Endothelial cell (in vitro differentiated cells): ENCODE measurements around the gene KCNJ2. TPM values are rescaled to one million over a fixed set of nuclear protein-coding genes. Genes with fewer than 3 reads are reported as not detected.

Experiments used
- DNase-seq: peaks from one replicate; pipeline ENCODE4 v3.0.0; 2021; ENCODE audit warnings: low spot score
- H3K27ac Mint-ChIP-seq: one replicate; pipeline ENCODE4 v1.8.0; 2021; ENCODE audit warnings: mixed read lengths, inconsistent platforms; ENCODE audit not compliant: unreplicated experiment
- H3K27me3 Mint-ChIP-seq: one replicate; pipeline ENCODE4 v1.8.0; 2021; ENCODE audit warnings: mild to moderate bottlenecking, moderate library complexity, mixed read lengths, inconsistent platforms; ENCODE audit not compliant: unreplicated experiment
- H3K36me3 Mint-ChIP-seq: one replicate; pipeline ENCODE4 v1.8.0; 2021; ENCODE audit warnings: mild to moderate bottlenecking, low read depth, mixed read lengths, inconsistent platforms; ENCODE audit not compliant: unreplicated experiment
- H3K4me1 Mint-ChIP-seq: one replicate; pipeline ENCODE4 v1.8.0; 2021; ENCODE audit warnings: mild to moderate bottlenecking, mixed read lengths, inconsistent platforms; ENCODE audit not compliant: unreplicated experiment
- H3K4me3 Mint-ChIP-seq: one replicate; pipeline ENCODE4 v1.8.0; 2021; ENCODE audit warnings: mild to moderate bottlenecking, mixed read lengths, inconsistent platforms; ENCODE audit not compliant: unreplicated experiment
- H3K9me3 Mint-ChIP-seq: one replicate; pipeline ENCODE4 v1.8.0; 2021; ENCODE audit warnings: mixed read lengths, inconsistent platforms; ENCODE audit not compliant: unreplicated experiment
- CTCF ChIP-seq: fragments of 200-600 bp; sonication (generic); IDR thresholded peaks from one replicate; pipeline ENCODE4 v1.5.0; 2021; ENCODE audit warnings: antibody characterized with exemption; ENCODE audit not compliant: unreplicated experiment
- long read RNA-seq: library from polyadenylated mRNA; unstranded; transcript quantifications from one replicate; pipeline ENCODE4 v2.0.0, GENCODE V29; 2020; ENCODE audit not compliant: unreplicated experiment
- total RNA-seq: library from RNA; stranded (reverse); fragmentation: NEBNext Ultra II Directional; extraction: Animal tissue kit (Norgen Biotek cat#: 25700); gene quantifications from one replicate; pipeline ENCODE4 v1.2.1, GENCODE V29; 2021; ENCODE audit not compliant: unreplicated experiment

KCNJ2 gene
- total RNA-seq: 29.4 TPM
- long read RNA-seq, full-length matches to known transcripts: 2 of 3 reads
- long read RNA-seq, partial matches to known transcripts: 0 of 3 reads
- long read RNA-seq, other reads (novel, unspliced or antisense): 1 of 3 reads

DNA sequence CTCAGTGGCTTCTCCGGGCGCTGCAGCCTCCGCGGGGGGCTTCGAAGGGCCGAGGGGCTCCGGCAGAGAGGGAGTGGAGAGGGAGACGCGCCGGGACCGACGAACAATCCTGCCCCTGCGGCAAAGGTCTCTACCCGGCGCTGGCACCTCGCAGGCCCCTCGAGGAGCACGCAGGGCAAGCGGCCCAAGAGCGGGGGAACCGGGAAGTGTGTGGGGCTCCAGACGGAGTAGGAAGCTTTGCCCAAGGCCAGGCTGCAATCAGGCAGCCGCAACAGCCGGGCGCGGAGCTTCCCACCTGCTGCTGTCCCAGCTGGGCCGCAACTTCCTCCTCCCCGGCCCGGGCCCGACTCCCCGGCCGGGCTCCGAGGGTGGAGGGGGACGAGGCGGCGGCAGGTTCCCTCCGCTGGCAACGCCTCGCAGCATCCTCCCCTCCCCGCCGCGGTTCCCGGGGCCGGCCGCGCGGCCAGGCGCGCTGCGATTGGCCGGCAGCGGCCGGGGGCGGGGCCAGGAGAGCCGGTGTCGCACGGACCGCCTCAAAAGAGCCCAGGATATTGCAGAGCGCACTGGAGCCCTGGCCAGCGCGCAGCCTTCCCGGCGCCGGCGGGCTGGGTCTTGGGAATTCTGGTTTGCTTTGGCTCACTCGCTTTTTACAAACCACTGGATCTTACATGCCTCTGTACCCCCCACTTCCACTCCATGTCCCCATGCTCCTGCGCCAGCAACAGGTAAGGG lies at the start of gene KCNJ2:
TSS of gene KCNJ2 (plus strand) at position 556 of the 732 bp plus-strand sequence. CDS start 5,508 bp downstream, outside the sequence.
- Mint-ChIP-seq H3K27ac (peak within 1 kb of the TSS; percentile 66), H3K27me3 (peaks cover 4% of the 10 kb centered on the region), H3K9me3 (no peaks in the 10 kb centered on the region), H3K4me3 (peak within 1 kb of the TSS; percentile 98), H3K36me3 (no peaks in the 10 kb centered on the region), H3K4me1 (peaks cover 33% of the 10 kb centered on the region)
- peak; percentile 93 for DNase-seq
- TF ChIP-seq CTCF: no peak

GRCh38 chr17:70119545-70119944 lies 49.8 kb upstream of the KCNJ2 start:
- peaks cover 8% of the 10 kb centered on the region for H3K36me3 Mint-ChIP-seq
- DNase-seq: no peak
- H3K27me3 Mint-ChIP-seq: peaks cover 5% of the 10 kb centered on the region
- H3K4me3 Mint-ChIP-seq: no peak overlapping the region
- no peak overlapping the region for H3K27ac Mint-ChIP-seq
- peaks cover 5% of the 10 kb centered on the region for H3K9me3 Mint-ChIP-seq
- no peak for TF ChIP-seq CTCF
- no peaks in the 10 kb centered on the region for H3K4me1 Mint-ChIP-seq

DNA sequence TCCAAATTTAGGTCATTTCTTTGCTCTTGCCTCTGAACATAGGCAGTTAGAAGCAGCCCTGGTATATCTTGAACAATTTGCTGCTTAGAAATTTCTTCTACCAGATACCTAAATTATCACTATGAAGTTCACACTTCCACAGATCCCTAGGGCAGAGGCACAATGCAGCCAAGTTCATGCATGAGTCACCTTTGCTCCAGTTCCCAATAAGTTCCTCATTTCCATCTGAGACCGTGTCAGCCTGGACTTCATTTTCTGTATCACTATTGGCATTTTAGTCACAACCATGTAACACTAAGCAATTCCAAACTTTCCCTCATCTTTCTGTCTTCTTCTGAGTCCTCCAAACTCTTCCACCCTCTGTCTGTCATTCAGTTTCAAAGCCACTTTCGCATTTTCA lies 49.3 kb upstream of the KCNJ2 start:
- H3K36me3 Mint-ChIP-seq: peaks cover 8% of the 10 kb centered on the region
- H3K27me3 Mint-ChIP-seq: peaks cover 5% of the 10 kb centered on the region
- no peaks in the 10 kb centered on the region for H3K4me1 Mint-ChIP-seq
- DNase-seq: no peak
- no peak for TF ChIP-seq CTCF
- H3K9me3 Mint-ChIP-seq: peaks cover 5% of the 10 kb centered on the region
- H3K27ac Mint-ChIP-seq: no peak overlapping the region
- no peak overlapping the region for H3K4me3 Mint-ChIP-seq

GRCh38 chr17:70120425-70120824 lies 48.9 kb upstream of the KCNJ2 start:
- no peak for TF ChIP-seq CTCF

DNA sequence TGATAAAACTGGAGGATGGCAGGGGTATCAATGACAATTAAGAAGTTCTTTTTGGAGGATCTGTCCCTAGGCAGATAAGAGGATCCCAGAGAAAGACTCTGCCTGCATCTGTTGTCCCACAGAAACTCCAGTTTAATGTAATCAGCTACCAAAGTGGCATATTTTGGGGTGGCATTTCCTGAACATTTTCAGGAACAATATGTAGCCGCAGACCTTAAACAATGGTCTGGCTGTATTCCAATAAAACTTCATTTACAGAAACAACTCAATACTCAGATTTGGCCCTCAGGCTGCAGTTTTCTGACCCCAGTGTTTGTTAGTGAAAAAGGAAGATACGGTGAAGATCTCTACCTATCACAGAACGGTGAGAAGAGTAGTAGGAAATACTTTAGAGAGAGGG lies 48.2 kb upstream of the KCNJ2 start:
- no peak overlapping the region for H3K27ac Mint-ChIP-seq
- H3K36me3 Mint-ChIP-seq: peaks cover 8% of the 10 kb centered on the region
- no peaks in the 10 kb centered on the region for H3K4me1 Mint-ChIP-seq
- TF ChIP-seq CTCF: no peak
- DNase-seq: no peak
- H3K27me3 Mint-ChIP-seq: peaks cover 5% of the 10 kb centered on the region
- H3K9me3 Mint-ChIP-seq: peaks cover 5% of the 10 kb centered on the region
- H3K4me3 Mint-ChIP-seq: no peak overlapping the region

More at GRCh38 chr17:70120425-70120824, 48.9 kb upstream of the KCNJ2 start:
- peaks cover 8% of the 10 kb centered on the region for H3K36me3 Mint-ChIP-seq
- H3K27me3 Mint-ChIP-seq: peaks cover 5% of the 10 kb centered on the region
- H3K4me1 Mint-ChIP-seq: no peaks in the 10 kb centered on the region
- no peak overlapping the region for H3K27ac Mint-ChIP-seq
- H3K9me3 Mint-ChIP-seq: peaks cover 5% of the 10 kb centered on the region
- DNase-seq: no peak
- no peak overlapping the region for H3K4me3 Mint-ChIP-seq
